H9 (cell line): Measurements from ENCODE around the gene FAM111B. TPM values are rescaled to one million over a fixed set of nuclear protein-coding genes. Genes with fewer than 3 reads are reported as not detected.

Experiments used
- DNase-seq: peaks from one replicate; pipeline ENCODE4 v3.0.0-alpha.2; 2017
- H2AFZ ChIP-seq: one replicate; pipeline ENCODE4 v1.6.1; 2013; ENCODE audit warnings: mild to moderate bottlenecking, low read length, control low read depth, moderate library complexity
- H2AK5ac ChIP-seq: 2 replicates; pipeline ENCODE4 v1.6.1; 2013; ENCODE audit warnings: low read length, control low read depth, mixed read lengths; ENCODE audit not compliant: insufficient read length
- H2BK120ac ChIP-seq: one replicate; pipeline ENCODE4 v1.6.1; 2013; ENCODE audit warnings: low read depth, mild to moderate bottlenecking, low read length, control low read depth, inconsistent platforms; ENCODE audit not compliant: poor library complexity, severe bottlenecking
- H2BK12ac ChIP-seq: 2 replicates; pipeline ENCODE4 v1.6.1; 2013; ENCODE audit warnings: low read length, control low read depth, mixed read lengths, low read depth; ENCODE audit not compliant: insufficient read length
- H2BK15ac ChIP-seq: 2 replicates; pipeline ENCODE4 v1.6.1; 2013; ENCODE audit warnings: low read depth, low read length, control low read depth
- H2BK20ac ChIP-seq: one replicate; pipeline ENCODE4 v1.6.1; 2013; ENCODE audit warnings: low read depth, mild to moderate bottlenecking, low read length, control low read depth, inconsistent platforms; ENCODE audit not compliant: poor library complexity, severe bottlenecking
- H2BK5ac ChIP-seq: 2 replicates; pipeline ENCODE4 v1.6.1; 2013; ENCODE audit warnings: low read length, control low read depth, mixed read lengths; ENCODE audit not compliant: insufficient read length
- H3K14ac ChIP-seq: 2 replicates; pipeline ENCODE4 v1.6.1; 2013; ENCODE audit warnings: low read length, control low read depth; ENCODE audit not compliant: insufficient read depth
- H3K18ac ChIP-seq: 2 replicates; pipeline ENCODE4 v1.6.1; 2013; ENCODE audit warnings: low read depth, mild to moderate bottlenecking, mixed read lengths, low read length, control low read depth; ENCODE audit not compliant: insufficient read length
- H3K23ac ChIP-seq: 2 replicates; pipeline ENCODE4 v1.6.1; 2013; ENCODE audit warnings: low read length, control low read depth, mixed read lengths, low read depth; ENCODE audit not compliant: insufficient read length
- H3K23me2 ChIP-seq: 2 replicates; pipeline ENCODE4 v1.6.1; 2013; ENCODE audit warnings: low read depth, mild to moderate bottlenecking, mixed read lengths, low read length, control low read depth; ENCODE audit not compliant: insufficient read length, poor library complexity, severe bottlenecking
- H3K27ac ChIP-seq: 2 replicates; pipeline ENCODE4 v1.5.1; 2013; ENCODE audit warnings: low read length, control low read depth, mixed read lengths, low read depth; ENCODE audit not compliant: insufficient read length
- H3K27me3 ChIP-seq: 2 replicates; pipeline ENCODE4 v1.6.1; 2013; ENCODE audit warnings: low read length, control low read depth, inconsistent platforms; ENCODE audit not compliant: insufficient read depth
- H3K4ac ChIP-seq: 2 replicates; pipeline ENCODE4 v1.6.1; 2013; ENCODE audit warnings: low read depth, mild to moderate bottlenecking, control low read depth, inconsistent platforms, low read length, moderate library complexity
- H3K4me1 ChIP-seq: 2 replicates; pipeline ENCODE4 v1.6.1; 2013; ENCODE audit warnings: low read length, control low read depth, inconsistent platforms; ENCODE audit not compliant: insufficient read depth
- H3K4me2 ChIP-seq: 2 replicates; pipeline ENCODE4 v1.6.1; 2013; ENCODE audit warnings: low read length, control low read depth, mixed read lengths; ENCODE audit not compliant: insufficient read length, insufficient read depth
- H3K56ac ChIP-seq: 2 replicates; pipeline ENCODE4 v1.6.1; 2013; ENCODE audit warnings: low read depth, mild to moderate bottlenecking, mixed read lengths, low read length, control low read depth; ENCODE audit not compliant: insufficient read length
- H3K79me1 ChIP-seq: 2 replicates; pipeline ENCODE4 v1.6.1; 2013; ENCODE audit warnings: low read depth, mild to moderate bottlenecking, moderate library complexity, low read length, control low read depth, inconsistent platforms; ENCODE audit not compliant: insufficient read depth, poor library complexity, severe bottlenecking
- H3K79me2 ChIP-seq: 2 replicates; pipeline ENCODE4 v1.6.1; 2013; ENCODE audit warnings: low read length, control low read depth, inconsistent platforms; ENCODE audit not compliant: insufficient read depth
- H3K9ac ChIP-seq: 2 replicates; pipeline ENCODE4 v1.6.1; 2013; ENCODE audit warnings: low read length, control low read depth, mixed read lengths; ENCODE audit not compliant: insufficient read length; ENCODE audit errors: extremely low read depth
- H3K9me3 ChIP-seq: one replicate; pipeline ENCODE4 v1.6.1; 2013; ENCODE audit warnings: low read depth, low read length, inconsistent platforms; ENCODE audit not compliant: control insufficient read depth
- H3T11ph ChIP-seq: one replicate; pipeline ENCODE4 v1.6.1; 2013; ENCODE audit warnings: mild to moderate bottlenecking, low read length, control low read depth, inconsistent platforms
- H4K20me1 ChIP-seq: one replicate; pipeline ENCODE4 v1.6.1; 2013; ENCODE audit not compliant: control insufficient read depth, insufficient read length, insufficient read depth
- H4K5ac ChIP-seq: 2 replicates; pipeline ENCODE4 v1.6.1; 2013; ENCODE audit warnings: low read depth, mild to moderate bottlenecking, mixed read lengths, low read length, control low read depth; ENCODE audit not compliant: insufficient read length
- H4K8ac ChIP-seq: replicated peaks from 2 replicates; pipeline ENCODE4 v1.6.1; 2013; ENCODE audit warnings: low read length, control low read depth, mixed read lengths, low read depth; ENCODE audit not compliant: insufficient read length
- H4K91ac ChIP-seq: 2 replicates; pipeline ENCODE4 v1.6.1; 2013; ENCODE audit warnings: low read depth, mild to moderate bottlenecking, moderate library complexity, mixed read lengths, low read length, control low read depth; ENCODE audit not compliant: insufficient read length
- H3K27ac Mint-ChIP-seq, 3 experiments: 2 replicates in 2 of 3; 3 replicates in 1 of 3; pipeline ENCODE4 v1.8.0; 2020 to 2021; ENCODE audit warnings: mixed read lengths in 3 of 3, mild to moderate bottlenecking in 1 of 3, moderate library complexity in 1 of 3
- H3K27me3 Mint-ChIP-seq: 2 replicates; pipeline ENCODE4 v1.8.0; 2021; ENCODE audit warnings: low read depth, mild to moderate bottlenecking, moderate library complexity, mixed read lengths
- H3K36me3 Mint-ChIP-seq, 3 experiments: 2 replicates in 2 of 3; 3 replicates in 1 of 3; pipeline ENCODE4 v1.8.0; 2020 to 2021; ENCODE audit warnings: low read depth in 3 of 3, mixed read lengths in 3 of 3; ENCODE audit not compliant: insufficient read depth in 1 of 3
- H3K4me1 Mint-ChIP-seq, 2 experiments: 2 replicates each; pipeline ENCODE4 v1.8.0; 2020; ENCODE audit warnings: mixed read lengths in 2 of 2
- H3K4me3 Mint-ChIP-seq, 2 experiments: 2 replicates in 1 of 2; 3 replicates in 1 of 2; pipeline ENCODE4 v1.8.0; 2020 to 2021; ENCODE audit warnings: mild to moderate bottlenecking in 2 of 2, mixed read lengths in 2 of 2, moderate library complexity in 1 of 2
- H3K9me3 Mint-ChIP-seq, 2 experiments: 2 replicates in 1 of 2; 3 replicates in 1 of 2; pipeline ENCODE4 v1.8.0; 2020; ENCODE audit warnings: mild to moderate bottlenecking in 2 of 2, mixed read lengths in 2 of 2, moderate library complexity in 1 of 2
- CTCF ChIP-seq: fragments of 200-600 bp; sonication (generic); conservative IDR thresholded peaks from 3 replicates; pipeline ENCODE4 v1.8.0; 2021; ENCODE audit warnings: antibody characterized with exemption, mild to moderate bottlenecking
- WGBS: extraction: QIAGEN DNeasy Blood & Tissue Kit; methylation state at CpG from one replicate; pipeline ENCODE4 v1.1.7; 2013; ENCODE audit warnings: missing lambda C conversion rate, low lambda C conversion rate, mixed read lengths; ENCODE audit not compliant: insufficient read length; ENCODE audit errors: extremely low coverage; 5-methylcytosine and 5-hydroxymethylcytosine counted together
- total RNA-seq: library from RNA; stranded (reverse); gene quantifications from 2 replicates; pipeline ENCODE4 v1.2.1, GENCODE V29; 2021

Gene FAM111B
- total RNA-seq, 1 experiment from 2014 or later, result 35.0 TPM

DNA sequence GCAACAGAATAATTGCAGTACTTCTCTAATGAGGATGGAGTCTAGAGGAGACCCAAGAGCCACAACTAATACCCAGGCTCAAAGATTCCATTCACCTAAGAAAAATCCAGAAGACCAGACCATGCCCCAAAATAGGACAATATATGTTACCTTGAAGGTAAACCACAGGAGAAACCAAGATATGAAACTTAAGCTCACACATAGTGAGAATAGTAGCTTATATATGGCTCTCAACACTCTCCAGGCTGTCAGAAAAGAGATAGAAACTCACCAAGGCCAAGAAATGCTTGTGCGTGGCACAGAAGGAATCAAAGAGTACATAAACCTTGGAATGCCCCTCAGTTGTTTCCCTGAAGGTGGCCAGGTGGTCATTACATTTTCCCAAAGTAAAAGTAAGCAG, 44.7 kb downstream of the FAM111B start:
- Histone ChIP-seq H3K14ac (no peak overlapping the region), H3K9ac (no peak overlapping the region), H2BK5ac (no peak overlapping the region), H4K91ac (no peak overlapping the region), H3K27me3 (no peaks in the 10 kb centered on the region), H3K4me1 (no peaks in the 10 kb centered on the region), H3K23ac (no peak overlapping the region), H3K18ac (no peak overlapping the region), H3K79me2 (no peaks in the 10 kb centered on the region), H3T11ph (no peak overlapping the region), H4K8ac (no peak overlapping the region), H2BK120ac (no peak overlapping the region), H3K23me2 (no peaks in the 10 kb centered on the region), H3K4me2 (no peak overlapping the region), H2BK20ac (no peak overlapping the region), H3K56ac (no peak overlapping the region), H4K5ac (no peak overlapping the region), H2BK12ac (no peak overlapping the region), H3K9me3 (no peaks in the 10 kb centered on the region), H2AK5ac (no peak overlapping the region), H3K27ac (no peak overlapping the region), H3K4ac (no peak overlapping the region), H2BK15ac (no peak overlapping the region), H2AFZ (no peak overlapping the region), H4K20me1 (no peaks in the 10 kb centered on the region), H3K79me1 (no peaks in the 10 kb centered on the region)
- Mint-ChIP-seq H3K36me3 (peaks cover 8 to 28% (median 27%) of the 10 kb centered on the region in 3 experiments; a peak in 6 of 7 replicates), H3K4me3 (no peak overlapping the region), H3K27ac (no peak overlapping the region), H3K9me3 (no peaks in the 10 kb centered on the region), H3K4me1 (no peaks in the 10 kb centered on the region), H3K27me3 (no peaks in the 10 kb centered on the region)
- no peak for TF ChIP-seq CTCF
- WGBS, result no CpG with 5 or more reads among the region's 1 CpG
- no peak for DNase-seq
